ENCODE results near the gene CDYL2. TPM values are rescaled to one million over a fixed set of nuclear protein-coding genes. Genes with fewer than 3 reads are reported as not detected.

CDYL2 gene
- 10 to 100 TPM; 12.1 to 16.0 TPM for total RNA-seq
- long read RNA-seq, donor 1 = 0 reads
- long read RNA-seq, donor 2 = 0 reads

DNA sequence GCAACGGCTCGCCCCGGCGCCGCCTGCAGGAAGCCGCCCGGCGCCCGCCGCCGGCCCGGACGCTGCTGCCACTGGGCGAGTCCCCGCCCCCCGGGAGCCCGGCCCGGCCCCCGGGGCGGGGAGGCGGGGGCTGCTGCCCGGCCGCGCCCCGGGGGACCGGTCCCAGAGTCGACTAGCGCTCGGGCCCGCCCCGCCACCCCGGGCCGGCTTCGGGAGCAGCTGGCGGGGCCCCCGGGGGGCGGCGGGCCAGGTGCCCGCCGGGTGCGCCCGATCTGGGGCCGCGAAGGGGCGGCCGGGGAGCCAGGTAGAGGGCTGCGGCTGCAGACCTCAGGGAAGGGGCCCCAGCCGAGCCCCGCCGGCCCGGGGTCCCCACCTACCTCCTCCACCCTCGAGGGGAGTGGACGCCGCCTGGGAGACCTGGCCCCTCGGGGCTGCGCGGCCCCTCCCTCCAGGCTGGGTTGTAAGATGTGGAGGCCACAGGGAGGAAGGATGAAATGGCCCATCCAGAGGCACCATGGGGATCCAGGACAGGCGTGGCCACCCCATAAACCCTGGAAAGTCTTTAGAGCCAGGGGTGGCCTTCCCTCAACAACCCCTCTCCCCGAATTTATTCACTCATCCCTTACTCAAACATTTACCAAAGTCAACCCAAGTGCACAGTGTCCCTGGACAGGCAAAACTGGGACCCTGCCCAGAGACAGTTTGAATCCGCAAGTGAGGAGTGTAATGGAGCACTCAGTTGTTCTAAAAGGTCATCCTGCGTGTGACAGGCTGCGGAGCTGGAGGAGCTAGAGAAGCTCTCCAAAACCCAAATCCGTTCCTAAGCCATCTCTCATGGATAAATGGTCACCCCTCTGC, at the start of gene CDYL2:
Gene CDYL2, minus strand, starts transcription at position 73 of the 858 bp plus-strand sequence. CDS start 425 bp downstream, outside the sequence.
- intact Hi-C loops (cut with DNase I) = no loop called here
- DNase-seq (ENCODE audit: low spot score) = no peak

GRCh38 chr16:80852261-80852872, 48.0 kb upstream of the CDYL2 start:
- intact Hi-C loops (cut with DNase I) = no loop called here
- no peak for DNase-seq (ENCODE audit: low spot score)

- no peak for DNase-seq (ENCODE audit: low spot score)
- intact Hi-C loops (cut with DNase I) = no loop called here
These were observed 47.4 kb upstream of the CDYL2 start for GRCh38 chr16:80851831-80852230.

DNA sequence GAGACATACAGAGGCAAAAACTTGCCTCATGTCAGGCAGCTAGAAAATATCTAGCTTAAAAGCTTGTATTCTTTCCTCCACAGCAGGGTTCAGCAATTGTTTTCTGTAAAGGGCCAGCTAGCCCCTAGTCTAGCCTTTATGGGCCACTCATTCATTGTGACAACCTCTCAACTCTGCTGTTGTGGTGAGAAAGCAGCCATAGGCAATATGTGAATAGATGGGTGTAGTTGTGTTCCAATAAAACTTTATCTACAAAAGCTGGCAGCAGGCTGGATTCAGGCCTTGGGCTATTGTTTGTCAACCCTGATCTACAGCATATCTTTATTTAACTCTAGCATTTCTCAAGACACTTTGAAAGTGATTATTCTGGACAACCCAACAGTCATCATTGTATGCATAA, 46.4 kb upstream of the CDYL2 start:
- DNase-seq (ENCODE audit: low spot score) = no peak

GRCh38 chr16:80848862-80849261, 44.5 kb upstream of the CDYL2 start:
- no peak for DNase-seq (ENCODE audit: low spot score)
- intact Hi-C loops (cut with DNase I) = no loop called here

More for the DNA sequence above, 46.4 kb upstream of the CDYL2 start:
- intact Hi-C loops (cut with DNase I) = no loop called here

GRCh38 chr16:80846680-80847079, 42.3 kb upstream of the CDYL2 start:
- intact Hi-C loops (cut with DNase I) = no loop called here
- no peak for DNase-seq (ENCODE audit: low spot score)

DNA sequence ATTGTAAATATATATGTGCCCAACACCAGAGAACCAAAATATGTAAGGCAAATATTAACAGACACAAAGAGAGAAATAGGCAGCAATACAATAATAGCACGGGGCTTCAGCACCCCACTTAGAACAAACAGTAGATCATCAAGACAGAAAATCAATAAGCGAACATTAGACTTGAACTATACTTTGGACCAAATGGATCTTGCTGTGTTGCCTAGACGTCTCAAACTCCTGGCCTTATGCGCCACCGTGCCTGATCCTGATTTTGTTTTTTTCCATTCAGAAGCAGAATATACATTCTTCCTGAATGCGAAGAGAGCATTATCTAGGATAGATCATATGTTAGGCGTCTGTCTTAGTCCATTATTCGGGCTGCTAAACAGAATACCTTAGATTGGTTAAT, 41.9 kb upstream of the CDYL2 start:
- intact Hi-C loops (cut with DNase I) = no loop called here
- no peak for DNase-seq (ENCODE audit: low spot score)

GRCh38 chr16:80844395-80844794, 40.0 kb upstream of the CDYL2 start:
- intact Hi-C loops (cut with DNase I) = no loop called here
- no peak for DNase-seq (ENCODE audit: low spot score)

GRCh38 chr16:80841231-80841630, 36.8 kb upstream of the CDYL2 start:
- no peak for DNase-seq (ENCODE audit: low spot score)
- intact Hi-C loops (cut with DNase I) = no loop called here

- intact Hi-C loops (cut with DNase I) = no loop called here
- DNase-seq (ENCODE audit: low spot score) = no peak
These were observed 33.2 kb upstream of the CDYL2 start for GRCh38 chr16:80837533-80838147.

DNA sequence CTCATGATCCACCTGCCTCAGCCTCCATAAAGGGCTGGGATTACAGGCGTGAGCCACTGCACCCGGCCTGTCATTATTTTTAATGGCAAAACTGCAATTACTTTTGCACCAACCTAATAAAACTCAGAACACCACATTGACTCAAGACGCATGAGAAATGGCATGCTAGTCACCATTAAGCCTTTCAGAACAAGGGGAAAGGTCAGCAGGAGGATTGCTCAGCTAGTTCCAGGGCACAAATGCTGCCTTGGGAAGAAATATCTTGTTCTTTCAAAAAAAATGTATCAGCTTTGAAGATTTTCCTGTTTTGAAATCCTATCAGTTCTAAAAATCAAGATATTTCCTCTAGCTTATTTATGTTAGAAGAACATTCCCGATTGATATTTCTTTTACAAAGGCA, 32.4 kb upstream of the CDYL2 start:
- DNase-seq (ENCODE audit: low spot score) = no peak
- intact Hi-C loops (cut with DNase I) = no loop called here

GRCh38 chr16:80836202-80836601, 31.8 kb upstream of the CDYL2 start:
- DNase-seq (ENCODE audit: low spot score) = no peak
- intact Hi-C loops (cut with DNase I) = no loop called here

- intact Hi-C loops (cut with DNase I) = no loop called here
- DNase-seq (ENCODE audit: low spot score) = no peak
These were observed 26.6 kb upstream of the CDYL2 start for GRCh38 chr16:80831039-80831438.

DNA sequence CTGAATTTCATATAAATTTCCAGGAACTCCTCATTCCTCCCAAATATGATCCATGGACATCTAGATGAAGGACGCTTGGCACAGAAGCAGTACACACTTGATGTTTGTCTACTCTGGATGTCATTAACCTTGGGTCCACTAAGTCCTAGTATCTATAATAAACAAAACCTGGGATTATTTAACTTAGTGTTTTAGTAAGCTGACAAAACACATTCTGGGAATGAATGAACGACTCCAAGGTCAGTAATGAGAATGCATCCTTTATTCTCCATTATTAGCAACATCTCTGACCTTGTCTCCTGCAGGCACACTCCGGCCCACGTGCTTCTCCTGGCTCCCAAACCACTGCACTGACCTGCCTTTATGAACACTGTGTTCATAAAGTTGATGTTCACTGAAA, 24.1 kb upstream of the CDYL2 start:
- intact Hi-C loops (cut with DNase I) = loop anchor here in 1 of 2 donors (10.0 kb wide), 1 partner anchor 1064 kb away; no protein-coding TSS in a partner anchor
- no peak for DNase-seq (ENCODE audit: low spot score)

GRCh38 chr16:80827007-80827406, 22.6 kb upstream of the CDYL2 start:
- DNase-seq (ENCODE audit: low spot score) = no peak
- intact Hi-C loops (cut with DNase I) = loop anchor here in 1 of 2 donors (10.0 kb wide), 1 partner anchor 1062 kb away; no protein-coding TSS in a partner anchor

GRCh38 chr16:80825365-80825758, 21.0 kb upstream of the CDYL2 start:
- no peak for DNase-seq (ENCODE audit: low spot score)
- intact Hi-C loops (cut with DNase I) = loop anchor here in 1 of 2 donors (10.0 kb wide), 1 partner anchor 1061 kb away; no protein-coding TSS in a partner anchor

GRCh38 chr16:80824623-80825364, 20.4 kb upstream of the CDYL2 start:
- intact Hi-C loops (cut with DNase I) = loop anchor here in 1 of 2 donors (10.0 kb wide), 1 partner anchor 1060 kb away; no protein-coding TSS in a partner anchor
- DNase-seq (ENCODE audit: low spot score) = no peak

GRCh38 chr16:80819988-80820387, 15.6 kb upstream of the CDYL2 start:
- no peak for DNase-seq (ENCODE audit: low spot score)
- intact Hi-C loops (cut with DNase I) = loop anchor here in 1 of 2 donors (10.0 kb wide), 1 partner anchor 1055 kb away; no protein-coding TSS in a partner anchor

- intact Hi-C loops (cut with DNase I) = no loop called here
These were observed 12.0 kb upstream of the CDYL2 start for GRCh38 chr16:80816356-80816755.

More at GRCh38 chr16:80816356-80816755, 12.0 kb upstream of the CDYL2 start:
- no peak for DNase-seq (ENCODE audit: low spot score)

All from posterior vena cava (tissue), 2 donors.